ENCODE data around the gene RNPEPL1. TPM values are rescaled to one million over a fixed set of nuclear protein-coding genes. Genes with fewer than 3 reads are reported as not detected.
"Not testable (repeated sequence)": the region's sequence is repeated elsewhere in the genome, so short reads cannot be mapped to it uniquely, and the experiment has no call there.

RNPEPL1 gene
- total RNA-seq, 1 experiment from 2014 or later: 22.6 TPM

DNA sequence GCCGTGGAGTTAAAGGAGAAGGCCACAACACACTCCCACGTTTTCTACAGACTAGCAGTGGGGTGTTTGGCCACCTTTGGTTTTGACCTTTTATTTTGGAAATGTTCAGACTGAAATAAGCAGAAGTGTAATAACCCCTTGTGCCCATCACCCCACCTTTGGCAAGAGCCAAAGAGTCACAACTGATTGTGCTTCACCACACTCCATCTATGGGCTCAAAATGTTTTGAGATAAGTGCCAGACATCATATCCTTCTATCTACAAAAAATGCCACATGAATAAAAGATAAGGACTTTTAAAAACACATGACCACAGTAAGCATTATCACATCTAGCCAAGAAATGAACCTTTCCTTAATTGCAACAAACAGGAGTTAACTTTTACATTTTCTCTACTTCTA lies 47.1 kb downstream of the RNPEPL1 start:
- H3K4me3 Mint-ChIP-seq (ENCODE audit: unreplicated experiment): no peak overlapping the region
- POLR2A ChIA-PET: no interaction called here
- H3K4me1 Mint-ChIP-seq (ENCODE audit: low read depth, unreplicated experiment): no peaks in the 10 kb centered on the region
- no peaks in the 10 kb centered on the region for H3K9me3 Mint-ChIP-seq (ENCODE audit: unreplicated experiment)
- TF ChIP-seq, protein P1, sequence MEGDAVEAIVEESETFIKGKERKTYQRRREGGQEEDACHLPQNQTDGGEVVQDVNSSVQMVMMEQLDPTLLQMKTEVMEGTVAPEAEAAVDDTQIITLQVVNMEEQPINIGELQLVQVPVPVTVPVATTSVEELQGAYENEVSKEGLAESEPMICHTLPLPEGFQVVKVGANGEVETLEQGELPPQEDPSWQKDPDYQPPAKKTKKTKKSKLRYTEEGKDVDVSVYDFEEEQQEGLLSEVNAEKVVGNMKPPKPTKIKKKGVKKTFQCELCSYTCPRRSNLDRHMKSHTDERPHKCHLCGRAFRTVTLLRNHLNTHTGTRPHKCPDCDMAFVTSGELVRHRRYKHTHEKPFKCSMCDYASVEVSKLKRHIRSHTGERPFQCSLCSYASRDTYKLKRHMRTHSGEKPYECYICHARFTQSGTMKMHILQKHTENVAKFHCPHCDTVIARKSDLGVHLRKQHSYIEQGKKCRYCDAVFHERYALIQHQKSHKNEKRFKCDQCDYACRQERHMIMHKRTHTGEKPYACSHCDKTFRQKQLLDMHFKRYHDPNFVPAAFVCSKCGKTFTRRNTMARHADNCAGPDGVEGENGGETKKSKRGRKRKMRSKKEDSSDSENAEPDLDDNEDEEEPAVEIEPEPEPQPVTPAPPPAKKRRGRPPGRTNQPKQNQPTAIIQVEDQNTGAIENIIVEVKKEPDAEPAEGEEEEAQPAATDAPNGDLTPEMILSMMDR (IDR thresholded peaks at IDR 0.05; ENCODE audit: insufficient read depth in 1 of 2, low read depth in 1 of 2, low read length in 1 of 2, severe bottlenecking in 1 of 2, unreplicated experiment in 1 of 2): no peak
- H3K27me3 ChIP-seq (replicated peaks; ENCODE audit: control insufficient read depth, insufficient read depth, low read length): no peaks in the 10 kb centered on the region
- DNase-seq: no peak
- CTCF ChIA-PET: no interaction called here
- H3K36me3 Mint-ChIP-seq (ENCODE audit: insufficient read depth, unreplicated experiment): peaks cover 18% of the 10 kb centered on the region
- no peak overlapping the region for H3K27ac Mint-ChIP-seq (ENCODE audit: unreplicated experiment)
- H3K9me3 ChIP-seq: no peaks in the 10 kb centered on the region
- no TSS peak for BruUV-seq (replicated peaks)
- no peaks in the 10 kb centered on the region for H3K27me3 Mint-ChIP-seq (ENCODE audit: insufficient read depth, unreplicated experiment)
- no peak overlapping the region for H3K4me3 ChIP-seq (ENCODE audit: low read depth, low read length)
- peaks cover 2% of the 10 kb centered on the region; the same call in 1 of the 2 replicates for H3K36me3 ChIP-seq (ENCODE audit: control insufficient read depth, insufficient read depth, low read length)
- no peaks in the 10 kb centered on the region for H3K4me1 ChIP-seq
- intact Hi-C loops (cut with micrococcal nuclease; ENCODE audit: unreplicated experiment): no loop called here

DNA sequence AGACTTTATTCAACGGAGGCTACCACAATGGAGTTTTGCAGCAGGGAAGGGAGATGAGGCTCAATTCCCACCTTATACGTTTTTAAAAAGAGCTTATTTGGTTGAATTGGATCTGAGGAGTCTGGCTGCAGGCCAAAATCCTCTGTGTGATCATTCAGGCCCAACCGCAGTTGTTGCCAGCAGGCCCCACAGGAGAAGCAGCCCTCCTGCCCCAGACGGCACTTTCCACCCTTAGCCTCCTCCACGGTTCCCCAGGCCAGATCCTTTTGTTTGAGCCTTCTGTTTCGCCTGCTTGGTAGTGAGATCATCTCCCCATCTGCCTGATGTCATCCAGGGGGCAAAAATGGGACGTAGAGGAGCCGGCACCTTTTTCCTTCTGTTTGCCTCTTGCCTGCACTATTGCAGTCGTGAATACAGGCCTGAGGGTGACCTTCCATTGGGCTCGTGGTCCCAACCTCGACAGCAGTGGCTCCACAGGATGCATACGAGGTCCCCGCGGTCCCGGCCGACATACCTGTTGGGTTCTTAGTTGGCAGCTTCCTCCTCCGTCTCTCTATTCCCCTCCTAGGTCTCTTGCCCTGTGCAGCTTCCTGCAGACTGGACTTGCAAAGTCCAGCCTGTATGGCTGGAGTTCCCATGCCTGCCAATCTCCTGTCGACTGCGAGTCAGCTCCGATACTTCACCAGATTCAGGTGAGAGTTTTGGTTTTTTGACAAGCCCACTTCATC lies 47.7 kb downstream of the RNPEPL1 start:
- Mint-ChIP-seq H3K27me3 (ENCODE audit: insufficient read depth, unreplicated experiment) (no peaks in the 10 kb centered on the region), H3K4me1 (ENCODE audit: low read depth, unreplicated experiment) (no peaks in the 10 kb centered on the region), H3K4me3 (ENCODE audit: unreplicated experiment) (no peak overlapping the region), H3K9me3 (ENCODE audit: unreplicated experiment) (no peaks in the 10 kb centered on the region), H3K36me3 (ENCODE audit: insufficient read depth, unreplicated experiment) (peaks cover 17% of the 10 kb centered on the region), H3K27ac (ENCODE audit: unreplicated experiment) (no peak overlapping the region)
- no peak overlapping the region for H3K4me3 ChIP-seq (ENCODE audit: low read depth, low read length)
- no TSS peak for BruUV-seq (replicated peaks)
- intact Hi-C loops (cut with micrococcal nuclease; ENCODE audit: unreplicated experiment): no loop called here
- POLR2A ChIA-PET: no interaction called here
- H3K27me3 ChIP-seq (replicated peaks; ENCODE audit: control insufficient read depth, insufficient read depth, low read length): no peaks in the 10 kb centered on the region
- H3K4me1 ChIP-seq: no peaks in the 10 kb centered on the region
- no peaks in the 10 kb centered on the region for H3K9me3 ChIP-seq
- CTCF ChIA-PET: interaction anchor here (1.0 to 1.5 kb wide), 4 partner anchors 11 to 224 kb away, joined by 3 to 12 read pairs (median 6); partner anchors contain the start of gene CAPN10
- no peak for DNase-seq
- H3K36me3 ChIP-seq (ENCODE audit: control insufficient read depth, insufficient read depth, low read length): peaks cover 2% of the 10 kb centered on the region; the same call in 1 of the 2 replicates
- TF ChIP-seq, protein P1 (IDR thresholded peaks at IDR 0.05; ENCODE audit: insufficient read depth in 1 of 2, low read depth in 1 of 2, low read length in 1 of 2, severe bottlenecking in 1 of 2, unreplicated experiment in 1 of 2): no peak

DNA sequence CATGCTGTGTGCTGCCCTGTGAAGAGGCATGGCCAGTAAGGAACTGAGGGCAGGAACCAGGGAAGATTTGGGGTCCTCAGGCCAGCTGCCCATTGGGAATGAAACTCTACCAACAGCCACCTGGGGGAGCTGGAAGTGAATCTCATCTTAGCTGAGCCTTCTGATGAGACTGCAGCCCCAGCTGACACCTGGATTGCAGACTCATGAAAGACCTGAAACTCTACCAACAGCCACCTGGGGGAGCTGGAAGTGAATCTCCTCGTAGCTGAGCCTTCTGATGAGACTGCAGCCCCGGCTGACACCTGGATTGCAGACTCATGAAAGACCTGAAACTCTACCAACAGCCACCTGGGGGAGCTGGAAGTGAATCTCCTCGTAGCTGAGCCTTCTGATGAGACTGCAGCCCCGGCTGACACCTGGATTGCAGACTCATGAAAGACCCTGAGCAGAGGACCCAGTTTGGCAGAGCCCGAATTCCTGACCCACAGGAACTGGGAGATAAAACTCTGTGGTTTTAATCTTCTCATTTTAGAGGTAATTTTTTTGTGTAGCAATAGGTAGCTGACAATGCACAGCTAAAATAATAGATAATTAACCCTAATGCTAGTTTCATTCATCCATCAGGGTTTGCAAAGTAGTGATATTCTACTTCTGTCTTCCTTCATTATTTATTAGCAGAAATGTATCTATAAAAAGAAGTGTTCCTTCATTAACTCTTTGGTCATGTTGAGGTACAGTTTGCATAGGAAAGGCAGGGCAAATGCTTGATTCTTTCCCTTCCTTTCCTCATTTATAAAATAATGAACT lies 48.8 kb downstream of the RNPEPL1 start:
- BruUV-seq (replicated peaks); intact Hi-C loops (cut with micrococcal nuclease; ENCODE audit: unreplicated experiment); H3K4me1 Mint-ChIP-seq (ENCODE audit: low read depth, unreplicated experiment); H3K27ac Mint-ChIP-seq (ENCODE audit: unreplicated experiment); H3K27me3 Mint-ChIP-seq (ENCODE audit: insufficient read depth, unreplicated experiment); H3K9me3 ChIP-seq; H3K36me3 ChIP-seq (ENCODE audit: control insufficient read depth, insufficient read depth, low read length); H3K4me1 ChIP-seq; H3K9me3 Mint-ChIP-seq (ENCODE audit: unreplicated experiment); H3K4me3 Mint-ChIP-seq (ENCODE audit: unreplicated experiment); H3K4me3 ChIP-seq (ENCODE audit: low read depth, low read length); H3K36me3 Mint-ChIP-seq (ENCODE audit: insufficient read depth, unreplicated experiment); H3K27me3 ChIP-seq (replicated peaks; ENCODE audit: control insufficient read depth, insufficient read depth, low read length): not testable (repeated sequence)
- ChIA-PET CTCF (interaction anchor here (0.8 to 1.5 kb wide), 5 partner anchors 12 to 223 kb away, joined by 3 to 12 read pairs (median 5); partner anchors contain the start of gene CAPN10), POLR2A (interaction anchor here (0.8 kb wide), 1 partner anchor 12 kb away, joined by 3 read pairs; no protein-coding TSS in a partner anchor)
- DNase-seq: peak; percentile 55 to 70
- TF ChIP-seq, protein P1 (IDR thresholded peaks at IDR 0.05; ENCODE audit: insufficient read depth in 1 of 2, low read depth in 1 of 2, low read length in 1 of 2, severe bottlenecking in 1 of 2, unreplicated experiment in 1 of 2): peak; percentile 34 to 37
